ENCODE measurements around the gene GRHL1.

GRHL1 gene

GRCh38 chr2:9971890-9972289 is 20.4 kb downstream of the GRHL1 start:
- no peak overlapping the region for H3K4me3 ChIP-seq (ENCODE audit: low read length)
- no peak for TF ChIP-seq CTCF (conservative IDR thresholded peaks at IDR 0.05; ENCODE audit: low read length)
- no peak for DNase-seq (ENCODE audit: low read depth)

- TF ChIP-seq CTCF (conservative IDR thresholded peaks at IDR 0.05; ENCODE audit: low read length): no peak
- no peak overlapping the region for H3K4me3 ChIP-seq (ENCODE audit: low read length)
- peak; percentile 79 for DNase-seq (ENCODE audit: low read depth)
Measured at GRCh38 chr2:9972621-9973479, 21.4 kb downstream of the GRHL1 start.

- no peak for DNase-seq (ENCODE audit: low read depth)
- no peak overlapping the region for H3K4me3 ChIP-seq (ENCODE audit: low read length)
- TF ChIP-seq CTCF (conservative IDR thresholded peaks at IDR 0.05; ENCODE audit: low read length): no peak
Measured at GRCh38 chr2:9973690-9974089, 22.2 kb downstream of the GRHL1 start.

- H3K4me3 ChIP-seq (ENCODE audit: low read length): no peak overlapping the region
- TF ChIP-seq CTCF (conservative IDR thresholded peaks at IDR 0.05; ENCODE audit: low read length): no peak
- DNase-seq (ENCODE audit: low read depth): no peak
Measured at GRCh38 chr2:9974343-9974742, 22.9 kb downstream of the GRHL1 start.

GRCh38 chr2:9975328-9975727 is 23.8 kb downstream of the GRHL1 start:
- no peak overlapping the region for H3K4me3 ChIP-seq (ENCODE audit: low read length)
- TF ChIP-seq CTCF (conservative IDR thresholded peaks at IDR 0.05; ENCODE audit: low read length): no peak
- DNase-seq (ENCODE audit: low read depth): no peak

GRCh38 chr2:9975805-9976447 is 24.4 kb downstream of the GRHL1 start:
- TF ChIP-seq CTCF (conservative IDR thresholded peaks at IDR 0.05; ENCODE audit: low read length): no peak
- no peak overlapping the region for H3K4me3 ChIP-seq (ENCODE audit: low read length)
- DNase-seq (ENCODE audit: low read depth): peak; percentile 94

- no peak for TF ChIP-seq CTCF (conservative IDR thresholded peaks at IDR 0.05; ENCODE audit: low read length)
- DNase-seq (ENCODE audit: low read depth): no peak
- H3K4me3 ChIP-seq (ENCODE audit: low read length): no peak overlapping the region
Measured at GRCh38 chr2:9979977-9980376, 28.5 kb downstream of the GRHL1 start.

Measured in AG10803 (cell line).